Brain microvascular endothelial cell (primary cell): ENCODE results near the gene COL4A1.

Experiments
- DNase-seq: peaks from one replicate; pipeline ENCODE4 v3.0.0-alpha.2; 2020
- H3K27ac ChIP-seq: fragments of 250-450 bp; sonication (Bioruptor Pico); 2 replicates; pipeline ENCODE4 v1.5.1; 2020; ENCODE audit warnings: mild to moderate bottlenecking, moderate library complexity
- H3K27me3 ChIP-seq: fragments of 250-450 bp; sonication (Bioruptor Pico); replicated peaks from 2 replicates; pipeline ENCODE4 v1.5.1; 2020; ENCODE audit warnings: mild to moderate bottlenecking
- H3K36me3 ChIP-seq: fragments of 250-450 bp; sonication (Bioruptor Pico); replicated peaks from 2 replicates; pipeline ENCODE4 v1.5.1; 2020; ENCODE audit warnings: mild to moderate bottlenecking
- H3K4me3 ChIP-seq: 2 replicates; pipeline ENCODE4 v1.5.1; 2011; ENCODE audit warnings: low read depth, mild to moderate bottlenecking, control low read depth, low read length, moderate library complexity
- in situ Hi-C: cut with HindIII; loops from 2 replicates; pipeline ENCODE4 v1.10.0; 2017; ENCODE audit warnings: low sequenced_read_pairs, low pct_ligation_motif_present
- TF ChIP-seq, protein P1 (sequence below): IDR thresholded peaks from 2 replicates; pipeline ENCODE4 v1.5.1; 2011; ENCODE audit warnings: low read depth, mild to moderate bottlenecking, moderate library complexity, low read length, control low read depth, inconsistent platforms; ENCODE audit errors: missing control alignments

Gene COL4A1

GRCh38 chr13:110170020-110170790, 136.8 kb downstream of the COL4A1 start:
- no peak for DNase-seq
- Histone ChIP-seq H3K27ac (no peak overlapping the region), H3K27me3 (no peaks in the 10 kb centered on the region), H3K36me3 (peaks cover 97% of the 10 kb centered on the region), H3K4me3 (no peak overlapping the region)
- in situ Hi-C loops = no loop called here
- TF ChIP-seq, protein P1, sequence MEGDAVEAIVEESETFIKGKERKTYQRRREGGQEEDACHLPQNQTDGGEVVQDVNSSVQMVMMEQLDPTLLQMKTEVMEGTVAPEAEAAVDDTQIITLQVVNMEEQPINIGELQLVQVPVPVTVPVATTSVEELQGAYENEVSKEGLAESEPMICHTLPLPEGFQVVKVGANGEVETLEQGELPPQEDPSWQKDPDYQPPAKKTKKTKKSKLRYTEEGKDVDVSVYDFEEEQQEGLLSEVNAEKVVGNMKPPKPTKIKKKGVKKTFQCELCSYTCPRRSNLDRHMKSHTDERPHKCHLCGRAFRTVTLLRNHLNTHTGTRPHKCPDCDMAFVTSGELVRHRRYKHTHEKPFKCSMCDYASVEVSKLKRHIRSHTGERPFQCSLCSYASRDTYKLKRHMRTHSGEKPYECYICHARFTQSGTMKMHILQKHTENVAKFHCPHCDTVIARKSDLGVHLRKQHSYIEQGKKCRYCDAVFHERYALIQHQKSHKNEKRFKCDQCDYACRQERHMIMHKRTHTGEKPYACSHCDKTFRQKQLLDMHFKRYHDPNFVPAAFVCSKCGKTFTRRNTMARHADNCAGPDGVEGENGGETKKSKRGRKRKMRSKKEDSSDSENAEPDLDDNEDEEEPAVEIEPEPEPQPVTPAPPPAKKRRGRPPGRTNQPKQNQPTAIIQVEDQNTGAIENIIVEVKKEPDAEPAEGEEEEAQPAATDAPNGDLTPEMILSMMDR = no peak

DNA sequence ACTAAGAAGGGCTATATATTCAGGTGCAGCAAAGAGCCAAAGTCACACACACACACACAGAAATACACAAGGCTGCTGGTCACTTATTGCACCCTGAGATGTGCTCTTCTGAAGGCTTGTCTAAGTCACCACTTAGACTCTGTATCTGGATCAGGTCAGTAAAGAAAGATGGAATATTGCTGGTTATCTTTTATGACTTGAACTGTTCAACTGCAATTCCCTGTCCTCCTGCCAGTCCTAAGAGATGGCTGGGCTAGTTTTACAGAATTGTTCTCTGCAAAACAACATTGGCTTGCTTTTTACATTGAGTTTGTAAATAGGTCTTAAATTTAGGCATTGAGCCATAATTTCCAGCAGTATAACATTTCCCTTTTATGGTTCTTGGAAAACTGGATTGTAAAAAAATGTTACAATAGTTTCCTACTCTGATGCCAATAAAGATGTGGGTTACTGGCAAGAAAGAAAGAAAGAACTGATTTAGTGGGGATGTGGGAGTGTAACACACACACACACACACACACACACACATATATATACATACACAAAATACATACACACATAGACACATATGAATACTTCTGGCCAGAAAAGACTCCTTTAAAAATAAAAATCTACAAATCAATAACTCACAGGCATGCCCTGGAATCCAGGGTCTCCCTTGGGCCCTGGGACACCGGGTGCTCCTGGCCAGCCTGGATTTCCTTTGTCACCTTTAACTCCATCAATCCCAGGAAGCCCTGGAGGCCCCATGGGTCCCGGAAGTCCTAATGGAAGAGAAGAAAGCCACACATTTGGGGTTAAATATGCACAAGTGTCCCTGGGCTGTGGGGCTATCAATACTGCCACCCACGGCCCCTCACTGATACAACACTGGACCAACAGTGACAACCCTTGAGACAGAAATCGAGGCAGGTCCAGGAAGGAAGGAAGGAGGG, 137.7 kb downstream of the COL4A1 start:
- Histone ChIP-seq H3K27me3 (no peaks in the 10 kb centered on the region), H3K36me3 (peaks cover 97% of the 10 kb centered on the region), H3K4me3 (no peak overlapping the region), H3K27ac (no peak overlapping the region)
- no peak for DNase-seq
- TF ChIP-seq, protein P1 = no peak
- in situ Hi-C loops = no loop called here

DNA sequence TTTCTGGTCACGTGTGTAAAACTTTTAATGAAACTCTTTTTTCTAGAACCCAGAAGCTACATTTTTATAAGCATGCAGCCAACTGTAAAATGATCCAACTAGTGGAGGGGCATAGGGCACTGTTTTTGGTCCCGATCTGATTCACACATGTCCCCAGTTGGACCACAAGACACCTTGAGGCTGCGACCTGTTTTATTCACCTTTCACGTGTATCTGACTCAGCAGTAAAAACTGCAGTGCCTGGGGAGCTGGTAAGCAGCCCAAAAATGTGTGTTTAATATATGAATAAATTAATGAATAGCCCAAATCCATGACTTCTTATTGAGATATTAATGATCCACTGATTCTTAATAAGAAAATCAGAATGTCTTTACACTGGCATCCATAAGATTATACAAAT, 140.4 kb downstream of the COL4A1 start:
- Histone ChIP-seq H3K36me3 (peaks cover 97% of the 10 kb centered on the region), H3K4me3 (no peak overlapping the region), H3K27ac (no peak overlapping the region), H3K27me3 (no peaks in the 10 kb centered on the region)
- in situ Hi-C loops = no loop called here
- DNase-seq = no peak
- TF ChIP-seq, protein P1 = no peak

DNA sequence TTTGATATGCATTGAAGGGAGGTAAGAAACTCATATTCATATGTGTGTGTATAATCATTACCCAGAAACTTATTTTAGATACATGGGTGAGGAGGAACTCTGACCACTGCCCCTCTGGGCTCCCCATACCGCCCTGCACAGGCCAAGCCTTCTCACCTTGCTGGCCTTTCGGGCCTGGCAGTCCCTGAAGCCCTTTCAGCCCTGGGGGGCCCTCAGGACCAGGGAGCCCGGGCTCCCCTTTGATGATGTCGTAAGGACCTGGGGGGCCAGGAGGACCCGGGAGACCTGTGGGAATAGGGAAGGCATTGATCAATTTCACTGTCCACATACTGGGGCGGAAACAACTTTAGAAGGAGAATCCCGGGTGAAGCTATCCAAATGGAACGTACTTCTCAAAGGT, 142.3 kb downstream of the COL4A1 start:
- TF ChIP-seq, protein P1 = no peak
- H3K4me3 ChIP-seq = no peak overlapping the region
- H3K27ac ChIP-seq = no peak overlapping the region
- H3K36me3 ChIP-seq = peaks cover 98% of the 10 kb centered on the region
- DNase-seq = no peak
- no peaks in the 10 kb centered on the region for H3K27me3 ChIP-seq
- in situ Hi-C loops = no loop called here

DNA sequence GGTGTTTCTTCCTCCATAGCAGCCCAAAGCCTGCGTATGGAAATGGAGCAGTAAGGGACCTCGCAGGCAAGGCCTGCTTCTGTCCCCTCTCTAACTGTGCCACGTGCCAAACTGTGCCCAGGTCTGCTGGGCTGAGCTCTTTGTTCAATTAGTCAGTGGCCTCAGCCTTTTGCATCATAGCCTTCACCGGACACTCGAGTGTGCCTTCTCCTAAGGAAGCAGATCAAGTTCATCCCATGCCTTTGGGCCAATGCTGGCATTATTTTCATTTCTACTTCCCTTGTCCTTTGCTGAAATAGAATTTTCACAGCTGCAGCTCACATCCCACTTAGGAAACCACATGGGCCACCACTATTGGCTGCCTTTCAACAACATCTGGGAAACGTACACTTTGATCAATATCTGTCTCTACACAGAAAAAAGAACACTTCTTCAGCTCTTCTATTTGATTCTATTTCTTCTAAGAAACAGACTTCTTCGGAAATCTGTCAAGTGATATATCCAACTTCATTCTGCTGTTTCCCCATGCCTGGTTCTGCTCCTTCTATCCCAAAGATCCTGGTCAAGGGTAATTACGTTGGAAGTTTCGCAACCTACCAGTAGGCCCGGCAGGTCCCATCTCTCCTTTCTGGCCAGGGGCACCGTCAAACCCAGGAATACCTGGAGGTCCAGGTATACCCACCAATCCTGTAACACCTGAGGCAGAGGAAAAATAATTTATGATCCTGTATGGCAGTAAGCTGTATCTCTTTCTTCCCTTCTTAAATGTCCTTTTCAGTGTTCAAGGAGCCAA, 143.9 kb downstream of the COL4A1 start:
- H3K27me3 ChIP-seq = no peaks in the 10 kb centered on the region
- no peak overlapping the region for H3K27ac ChIP-seq
- TF ChIP-seq, protein P1 = no peak
- DNase-seq = no peak
- in situ Hi-C loops = no loop called here
- peaks cover 95% of the 10 kb centered on the region for H3K36me3 ChIP-seq
- no peak overlapping the region for H3K4me3 ChIP-seq
